Colonic mucosa (tissue), 4 donors: ENCODE results near the gene ADIRF. TPM values are rescaled to one million over a fixed set of nuclear protein-coding genes. Genes with fewer than 3 reads are reported as not detected.
A peak's percentile ranks its signal among the peaks of the same experiment; 100 is the strongest.

Experiments
- DNase-seq: peaks from one replicate; pipeline ENCODE4 v3.0.0-alpha.2; 2020
- H3K27ac ChIP-seq: fragments of 200-600 bp; one replicate; pipeline ENCODE4 v1.8.0; 2021
- H3K27me3 ChIP-seq: fragments of 200-600 bp; one replicate; pipeline ENCODE4 v1.8.0; 2021
- H3K36me3 ChIP-seq: fragments of 200-600 bp; one replicate; pipeline ENCODE4 v1.8.0; 2021
- H3K4me1 ChIP-seq: fragments of 200-600 bp; one replicate; pipeline ENCODE4 v1.8.0; 2021; ENCODE audit warnings: mild to moderate bottlenecking
- H3K4me3 ChIP-seq: fragments of 200-600 bp; one replicate; pipeline ENCODE4 v1.8.0; 2021
- H3K9ac ChIP-seq, 2 donors: one replicate each; pipeline ENCODE4 v1.7.0; 2013; ENCODE audit warnings: control low read depth in 2 of 2, low read depth in 2 of 2, low read length in 2 of 2
- H3K9me3 ChIP-seq: fragments of 200-600 bp; one replicate; pipeline ENCODE4 v1.8.0; 2021
- CTCF ChIP-seq: fragments of 200-600 bp; IDR thresholded peaks from one replicate; pipeline ENCODE4 v1.8.0; 2022; ENCODE audit warnings: antibody characterized with exemption, mild to moderate bottlenecking
- intact Hi-C: fragments of 100-400 bp; cut with DNase I; formaldehyde crosslinking; loops from one replicate; pipeline ENCODE4 v1.14.1; 2022
- total RNA-seq, 2 donors: library from RNA; stranded (reverse); fragmentation: NEBNext Ultra II Directional in 1 of 2; extraction: Animal tissue kit (Norgen Biotek cat#: 25700) in 1 of 2; gene quantifications; one replicate each; pipeline ENCODE4 v1.2.1, GENCODE V29; 2021
- donor health status: healthy.
- donor health status: DM: no; HTN: no; CAD: no.
- donor health status: DM: no; HTN: no; CAD: no.

Gene ADIRF
- total RNA-seq, 2 donors from 2014 or later: 41.5 to 91.2 TPM

- TF ChIP-seq CTCF: no peak
- no peaks in the 10 kb centered on the region for H3K9me3 ChIP-seq
- no peaks in the 10 kb centered on the region for H3K4me1 ChIP-seq
- no peak overlapping the region for H3K27ac ChIP-seq
- intact Hi-C loops: loop anchor here (5.0 kb wide), 1 partner anchor 263 kb away; no protein-coding TSS in a partner anchor
- H3K9ac ChIP-seq: peak overlapping the region in 1 of 2 donors; percentile 18
- H3K4me3 ChIP-seq: no peak overlapping the region
- no peaks in the 10 kb centered on the region for H3K36me3 ChIP-seq
- no peak for DNase-seq
- no peaks in the 10 kb centered on the region for H3K27me3 ChIP-seq
Observed at GRCh38 chr10:86955501-86956194, 12.6 kb upstream of the ADIRF start.

DNA sequence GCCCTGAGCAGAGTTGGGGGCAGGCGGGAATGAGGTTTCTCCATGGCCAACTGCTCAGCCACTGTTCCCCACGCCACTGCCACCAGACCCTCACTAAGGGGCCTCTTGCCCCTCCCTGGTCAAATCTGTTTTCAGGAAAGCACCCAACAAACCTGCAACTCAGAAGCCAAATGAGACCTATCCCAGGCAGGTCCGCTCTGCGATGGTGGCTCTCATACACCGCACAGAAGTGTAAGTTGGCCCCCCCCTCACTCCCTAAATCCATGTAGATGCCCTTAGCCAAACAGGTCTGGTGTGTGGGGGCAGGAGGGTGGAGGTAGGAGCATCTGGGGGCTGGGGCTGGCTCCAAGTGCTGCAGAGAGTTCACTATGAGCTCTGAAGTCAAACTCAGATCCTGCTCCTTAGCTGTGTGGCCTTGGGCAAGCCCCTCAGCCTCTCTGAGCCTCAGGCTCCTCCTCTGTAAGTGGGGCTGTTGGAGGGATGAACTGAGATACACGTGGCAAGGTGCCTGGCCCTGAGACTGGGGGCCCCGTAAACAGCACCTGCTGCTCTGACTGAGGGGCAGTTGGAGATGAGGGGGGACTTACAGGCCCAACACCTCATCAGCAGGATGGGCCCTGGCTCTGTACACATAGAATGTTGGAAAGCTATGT, 12.0 kb upstream of the ADIRF start:
- H3K4me1 ChIP-seq: no peaks in the 10 kb centered on the region
- DNase-seq: no peak
- H3K36me3 ChIP-seq: no peaks in the 10 kb centered on the region
- H3K9me3 ChIP-seq: no peaks in the 10 kb centered on the region
- no peak overlapping the region for H3K27ac ChIP-seq
- no peaks in the 10 kb centered on the region for H3K27me3 ChIP-seq
- no peak overlapping the region for H3K4me3 ChIP-seq
- H3K9ac ChIP-seq: peak overlapping the region in 1 of 2 donors; percentile 2
- TF ChIP-seq CTCF: no peak
- intact Hi-C loops: loop anchor here (5.0 kb wide), 1 partner anchor 264 kb away; no protein-coding TSS in a partner anchor

DNA sequence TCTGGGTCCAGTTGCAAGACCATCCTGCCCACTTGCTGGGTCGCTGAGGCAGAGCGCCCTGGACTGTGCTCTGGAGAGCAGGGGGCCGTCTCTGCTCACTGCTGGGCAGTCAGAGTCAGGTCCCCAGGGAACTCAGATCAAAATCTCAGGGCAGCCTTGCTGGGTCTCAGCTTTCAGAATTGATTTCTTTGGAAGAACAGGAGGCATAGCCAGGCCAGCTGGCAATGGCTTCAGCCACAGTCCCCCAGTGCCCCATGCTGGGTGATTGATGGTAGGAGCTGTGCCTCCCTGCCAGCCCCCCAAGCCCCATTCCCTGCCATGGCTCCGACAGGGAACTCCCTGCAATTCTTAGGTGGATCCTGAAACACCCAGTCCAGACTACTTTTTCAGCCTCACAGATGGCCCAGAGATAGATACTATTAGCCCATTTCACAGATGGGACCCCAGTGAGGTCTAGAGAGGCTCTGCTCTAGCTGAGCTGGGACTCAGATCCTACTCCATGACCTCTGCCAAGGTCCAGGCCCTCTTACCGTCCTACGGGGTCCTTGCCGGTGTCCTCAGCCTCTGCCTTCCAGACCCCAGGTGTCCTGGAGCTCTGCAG, 11.3 kb upstream of the ADIRF start:
- intact Hi-C loops: loop anchor here (5.0 kb wide), 1 partner anchor 265 kb away; no protein-coding TSS in a partner anchor
- Histone ChIP-seq H3K9me3 (no peaks in the 10 kb centered on the region), H3K27me3 (no peaks in the 10 kb centered on the region), H3K36me3 (no peaks in the 10 kb centered on the region), H3K9ac (peak overlapping the region in 1 of 2 donors; percentile 2), H3K27ac (no peak overlapping the region), H3K4me3 (no peak overlapping the region), H3K4me1 (no peaks in the 10 kb centered on the region)
- TF ChIP-seq CTCF: no peak
- no peak for DNase-seq

- Histone ChIP-seq H3K36me3 (no peaks in the 10 kb centered on the region), H3K4me3 (no peak within 1 kb of the TSS), H3K9ac (peak within 1 kb of the TSS in 1 of 2 donors; percentile 2), H3K27ac (no peak within 1 kb of the TSS), H3K27me3 (no peaks in the 10 kb centered on the region), H3K9me3 (no peaks in the 10 kb centered on the region), H3K4me1 (no peaks in the 10 kb centered on the region)
- intact Hi-C loops: loop anchor here (5.0 kb wide), 1 partner anchor 265 kb away; no protein-coding TSS in a partner anchor
- TF ChIP-seq CTCF: no peak
- DNase-seq: no peak
Observed at GRCh38 chr10:86957471-86958115, 10.7 kb upstream of the ADIRF start, which contains the start of gene MMRN2. TSS of gene MMRN2 (minus strand) at chr10:86957615. CDS start at chr10:86957541, 74 bp downstream.
